DND-41 (cell line): ENCODE measurements around the gene MAFB.

Source experiments
- CTCF ChIP-seq: IDR thresholded peaks from 2 replicates; pipeline ENCODE4 v1.5.1; 2012; ENCODE audit warnings: borderline replicate concordance, low read length, moderate library complexity, mild to moderate bottlenecking; ENCODE audit not compliant: poor library complexity, severe bottlenecking; ENCODE audit errors: extremely low read depth
- EZH2 ChIP-seq: IDR thresholded peaks from 3 replicates; pipeline ENCODE4 v1.6.1; 2012; ENCODE audit warnings: borderline replicate concordance, low read depth, mild to moderate bottlenecking, moderate library complexity, low read length, inconsistent platforms; ENCODE audit not compliant: severe bottlenecking

GRCh38 chr20:40683221-40683893 lies 5.7 kb downstream of the MAFB start:
- TF ChIP-seq CTCF (no peak), EZH2 (no peak)
